OCI-LY3 (cell line): Measurements from ENCODE around the gene SETD5.
A peak's percentile ranks its signal among the peaks of the same experiment; 100 is the strongest.

Experiments used
- H2AFZ ChIP-seq: fragments of 200-600, 300-600 bp; shearing (Covaris generic); 2 replicates; pipeline ENCODE4 v1.6.0; 2014; ENCODE audit warnings: antibody characterized with exemption, low read depth, low read length
- H3K27ac ChIP-seq: fragments of 200-600, 300-600 bp; sonication (generic); 2 replicates; pipeline ENCODE4 v1.5.1; 2014; ENCODE audit warnings: mild to moderate bottlenecking, low read length, moderate library complexity, mixed read lengths
- H3K27me3 ChIP-seq: fragments of 200-600, 300-600 bp; sonication (generic); 2 replicates; pipeline ENCODE4 v1.6.1; 2014; ENCODE audit warnings: low read depth, low read length, mixed read lengths
- H3K36me3 ChIP-seq: fragments of 200-600, 300-600 bp; sonication (generic); replicated peaks from 2 replicates; pipeline ENCODE3; 2014; ENCODE audit warnings: low read depth, low read length, mixed read lengths
- H3K4me1 ChIP-seq: fragments of 300-600, 200-600 bp; sonication (generic); 2 replicates; pipeline ENCODE4 v1.6.1; 2014; ENCODE audit warnings: low read length, mixed read lengths
- H3K4me2 ChIP-seq: fragments of 200-600, 300-600 bp; sonication (generic); 2 replicates; pipeline ENCODE4 v1.6.1; 2014; ENCODE audit warnings: low read length, mixed read lengths
- H3K4me3 ChIP-seq: fragments of 300-600, 200-600 bp; sonication (generic); 2 replicates; pipeline ENCODE4 v1.5.1; 2014; ENCODE audit warnings: antibody characterized with exemption, mild to moderate bottlenecking, low read length, moderate library complexity
- H3K79me2 ChIP-seq: fragments of 300-600, 200-600 bp; shearing (Covaris generic); 2 replicates; pipeline ENCODE4 v1.6.1; 2014; ENCODE audit warnings: mild to moderate bottlenecking, low read length, mixed read lengths
- H3K9ac ChIP-seq: fragments of 300-600, 200-600 bp; shearing (Covaris generic); 2 replicates; pipeline ENCODE4 v1.6.0; 2014; ENCODE audit warnings: mild to moderate bottlenecking, low read length, moderate library complexity
- H3K9me3 ChIP-seq: fragments of 200-600, 300-600 bp; shearing (Covaris generic); 2 replicates; pipeline ENCODE4 v1.6.1; 2014; ENCODE audit warnings: low read length, mixed read lengths; ENCODE audit not compliant: insufficient read depth
- H4K20me1 ChIP-seq: fragments of 200-600, 300-600 bp; sonication (generic); 2 replicates; pipeline ENCODE4 v1.6.1; 2016; ENCODE audit warnings: low read length, mixed read lengths; ENCODE audit not compliant: insufficient read depth
- CTCF ChIP-seq: fragments of 200-600, 300-600 bp; sonication (generic); IDR thresholded peaks from 2 replicates; pipeline ENCODE4 v1.5.1; 2014; ENCODE audit warnings: antibody characterized with exemption, low read length, low read depth
- EZH2phosphoT487 ChIP-seq: fragments of 200-600 bp; shearing (Covaris generic); IDR thresholded peaks from 2 replicates; pipeline ENCODE4 v1.6.1; 2018; ENCODE audit warnings: antibody characterized with exemption, mixed run types, low read depth

Gene SETD5

DNA sequence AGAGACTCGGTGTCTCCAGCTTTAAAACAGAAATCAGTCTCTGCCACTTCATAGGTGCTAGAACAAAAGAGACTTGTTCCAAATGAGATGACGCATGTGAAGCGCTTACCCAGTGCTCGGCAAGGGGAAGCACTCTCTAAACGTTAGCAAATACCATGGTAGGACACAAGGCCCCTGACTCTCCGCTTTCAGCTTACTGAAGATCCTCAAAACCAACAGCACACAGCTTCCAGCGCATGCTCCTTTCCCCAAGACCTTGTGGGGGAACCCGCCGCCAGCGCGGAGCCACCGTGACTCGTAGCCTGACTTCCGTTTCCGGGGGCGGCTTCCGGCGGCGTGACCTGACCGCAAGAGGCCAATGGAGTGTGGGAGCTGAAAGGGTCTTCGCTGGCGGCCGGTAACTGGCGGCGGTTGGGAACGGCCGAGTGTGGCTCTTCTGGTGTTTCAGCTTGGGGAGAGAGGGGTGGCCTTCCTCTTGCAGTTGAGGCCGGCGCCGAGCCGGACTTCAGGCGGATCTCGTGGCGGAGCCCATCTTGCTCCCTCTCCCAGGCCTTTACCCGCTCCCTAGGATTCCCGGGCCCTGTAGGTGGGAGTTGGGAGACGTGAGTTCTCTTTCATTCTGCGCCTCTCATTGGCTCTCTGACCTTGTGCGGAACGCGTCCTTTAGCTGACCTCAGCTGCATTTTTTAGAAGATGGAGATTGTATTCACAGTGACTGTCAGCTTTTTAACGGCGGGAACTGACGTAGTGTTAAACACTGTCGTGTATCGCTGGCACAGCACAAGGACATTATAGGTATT, 34.5 kb upstream of the SETD5 start, which contains the start of gene THUMPD3:
TSS of gene THUMPD3 (plus strand) at position 324 of the 800 bp plus-strand sequence. CDS start 2,015 bp downstream, outside the sequence.
- Histone ChIP-seq H3K9me3 (no peaks in the 10 kb centered on the region), H3K4me2 (peak within 1 kb of the TSS; percentile 84), H4K20me1 (no peaks in the 10 kb centered on the region), H3K4me3 (peak within 1 kb of the TSS; percentile 88), H3K27me3 (no peaks in the 10 kb centered on the region), H3K9ac (peak within 1 kb of the TSS; percentile 88), H3K4me1 (peaks cover 7% of the 10 kb centered on the region; the same call in 1 of the 2 replicates), H2AFZ (peak within 1 kb of the TSS; percentile 57), H3K27ac (peak within 1 kb of the TSS; percentile 76), H3K79me2 (peaks cover 35% of the 10 kb centered on the region), H3K36me3 (peaks cover 29% of the 10 kb centered on the region)
- no peak for TF ChIP-seq EZH2phosphoT487
- TF ChIP-seq CTCF, result no peak

DNA sequence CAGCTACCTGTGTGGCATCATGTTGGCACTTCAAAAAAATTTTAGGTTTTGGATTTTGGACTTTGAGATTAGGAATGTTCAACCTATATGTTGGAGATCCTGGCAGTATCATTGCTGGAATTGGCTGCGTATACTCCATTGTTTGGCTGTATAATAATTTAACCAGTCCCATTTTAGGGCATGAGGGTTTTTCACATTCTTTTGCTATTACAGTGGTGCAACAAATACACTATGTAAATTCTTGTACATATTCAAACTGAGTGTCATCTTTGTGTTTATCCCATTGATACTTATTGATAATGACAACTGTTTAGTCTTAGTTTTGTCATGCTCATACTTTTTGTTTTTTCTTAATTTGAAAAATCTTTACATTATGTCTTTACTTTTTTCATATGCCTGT, 27.9 kb upstream of the SETD5 start:
- H3K4me1 ChIP-seq, result no peaks in the 10 kb centered on the region
- H3K27ac ChIP-seq, result no peak overlapping the region
- H3K9ac ChIP-seq, result no peak overlapping the region
- TF ChIP-seq EZH2phosphoT487 (no peak), CTCF (no peak)
- H3K4me2 ChIP-seq, result no peak overlapping the region
- no peaks in the 10 kb centered on the region for H3K9me3 ChIP-seq
- H3K27me3 ChIP-seq, result no peaks in the 10 kb centered on the region
- H2AFZ ChIP-seq, result no peak overlapping the region
- H3K4me3 ChIP-seq, result no peak overlapping the region
- H3K36me3 ChIP-seq, result peaks cover 55% of the 10 kb centered on the region
- peaks cover 9% of the 10 kb centered on the region for H3K79me2 ChIP-seq
- H4K20me1 ChIP-seq, result no peaks in the 10 kb centered on the region

- Histone ChIP-seq H3K79me2 (0 out of 2 replicates have a peak, but pooled peaks cover 5% of the 10 kb centered on the region), H3K27me3 (no peaks in the 10 kb centered on the region), H4K20me1 (no peaks in the 10 kb centered on the region), H3K9me3 (no peaks in the 10 kb centered on the region), H3K4me1 (no peaks in the 10 kb centered on the region), H3K4me2 (no peak overlapping the region), H3K4me3 (no peak overlapping the region), H3K9ac (no peak overlapping the region), H3K36me3 (peaks cover 59% of the 10 kb centered on the region), H2AFZ (no peak overlapping the region), H3K27ac (no peak overlapping the region)
- TF ChIP-seq CTCF, result no peak
- no peak for TF ChIP-seq EZH2phosphoT487
Measured at GRCh38 chr3:9373465-9373864, 23.9 kb upstream of the SETD5 start.

- no peak for TF ChIP-seq CTCF
- no peak for TF ChIP-seq EZH2phosphoT487
- Histone ChIP-seq H3K9ac (no peak overlapping the region), H3K27me3 (no peaks in the 10 kb centered on the region), H4K20me1 (no peaks in the 10 kb centered on the region), H3K79me2 (0 out of 2 replicates have a peak, but pooled peaks cover 5% of the 10 kb centered on the region), H3K9me3 (no peaks in the 10 kb centered on the region), H3K4me1 (no peaks in the 10 kb centered on the region), H2AFZ (no peak overlapping the region), H3K27ac (no peak overlapping the region), H3K4me2 (no peak overlapping the region), H3K4me3 (no peak overlapping the region), H3K36me3 (peaks cover 55% of the 10 kb centered on the region)
Measured at GRCh38 chr3:9377981-9378380, 19.4 kb upstream of the SETD5 start.
